Endothelial cell of umbilical vein (primary cell): Measurements from ENCODE around the gene SLC35F2. TPM values are rescaled to one million over a fixed set of nuclear protein-coding genes. Genes with fewer than 3 reads are reported as not detected.

Source experiments
- BruUV-seq: library from RNA; stranded (reverse); fragments of 400-500 nt; replicated peaks from 2 replicates; lab custom pipeline; 2021; lab: Mats Ljungman, UMichigan
- CTCF ChIA-PET: fragments of 300-600, 350-600 bp; sonication (Branson Sonifier 250); formaldehyde crosslinking; loops from one replicate; lab custom pipeline; 2021; ENCODE audit warnings: antibody characterized with exemption, inconsistent platforms; lab: Charles Lee
- POLR2A ChIA-PET: fragments of 300-600, 350-600 bp; sonication (Branson Sonifier 250); formaldehyde crosslinking; loops from one replicate; lab custom pipeline; 2021; ENCODE audit warnings: antibody characterized with exemption, inconsistent platforms; lab: Charles Lee
- DNase-seq: peaks from one replicate; pipeline ENCODE4 v3.0.0-alpha.2; 2011; ENCODE audit warnings: low read depth, low spot score
- FAIRE-seq: peaks from 2 replicates; lab custom pipeline; 2011; peaks lifted over from hg19 to GRCh38; lab: Jason Lieb, UNC
- H2AFZ ChIP-seq: 2 replicates; pipeline ENCODE4 v1.6.0; 2012; ENCODE audit warnings: low read depth, low read length, control low read depth, inconsistent platforms
- H3K27ac ChIP-seq: 2 replicates; pipeline ENCODE4 v1.5.1; 2011; ENCODE audit warnings: low read depth, mild to moderate bottlenecking, control low read depth, low read length, moderate library complexity; ENCODE audit not compliant: insufficient read depth
- H3K27me3 ChIP-seq, 2 experiments: 2 replicates each; pipeline versions ENCODE4 v1.6.0 to v1.6.1; 2011; ENCODE audit warnings: low read length in 2 of 2, mixed read lengths in 1 of 2; ENCODE audit not compliant: control insufficient read depth in 2 of 2, insufficient read depth in 2 of 2
- H3K36me3 ChIP-seq, 2 experiments: 2 replicates in 1 of 2; 3 replicates in 1 of 2; pipeline ENCODE4 v1.5.1; 2011; ENCODE audit warnings: low read length in 2 of 2, mild to moderate bottlenecking in 1 of 2, moderate library complexity in 1 of 2; ENCODE audit not compliant: control insufficient read depth in 2 of 2, insufficient read depth in 2 of 2; ENCODE audit errors: extremely low read depth in 1 of 2
- H3K4me1 ChIP-seq: 3 replicates; pipeline ENCODE4 v1.5.1; 2011; ENCODE audit warnings: mild to moderate bottlenecking, low read length; ENCODE audit not compliant: control insufficient read depth, insufficient read depth; ENCODE audit errors: extremely low read depth
- H3K4me2 ChIP-seq: 2 replicates; pipeline ENCODE4 v1.6.1; 2011; ENCODE audit warnings: low read length, control low read depth, mixed read lengths; ENCODE audit not compliant: insufficient read depth
- H3K4me3 ChIP-seq, 3 experiments: fragments of 200-600 bp in 1 of 3; sonication (generic), shearing (Covaris generic) in 1 of 3; replicated peaks in 1 of 3; 2 replicates each; pipeline ENCODE4 v1.5.1; 2011 to 2016; ENCODE audit warnings: control low read depth in 3 of 3, low read length in 3 of 3, mild to moderate bottlenecking in 2 of 3, inconsistent platforms in 1 of 3, low read depth in 1 of 3, moderate library complexity in 1 of 3; ENCODE audit not compliant: insufficient read depth in 1 of 3
- H3K79me2 ChIP-seq: 2 replicates; pipeline ENCODE4 v1.6.0; 2012; ENCODE audit warnings: low read length, inconsistent platforms; ENCODE audit not compliant: control insufficient read depth, insufficient read depth
- H3K9ac ChIP-seq: replicated peaks from 2 replicates; pipeline ENCODE3; 2011; ENCODE audit warnings: low read length, control low read depth; ENCODE audit not compliant: insufficient read depth; ENCODE audit errors: extremely low read depth
- H3K9me1 ChIP-seq: replicated peaks from 3 replicates; pipeline ENCODE4 v1.6.0; 2011; ENCODE audit warnings: mild to moderate bottlenecking, low read length; ENCODE audit not compliant: control insufficient read depth, insufficient read depth; ENCODE audit errors: extremely low read depth
- H3K9me3 ChIP-seq: replicated peaks from 2 replicates; pipeline ENCODE4 v1.5.1; 2012; ENCODE audit warnings: low read length, inconsistent platforms; ENCODE audit not compliant: control insufficient read depth, insufficient read depth
- H4K20me1 ChIP-seq: replicated peaks from 2 replicates; pipeline ENCODE3; 2011; ENCODE audit warnings: mild to moderate bottlenecking, low read length; ENCODE audit not compliant: control insufficient read depth, insufficient read depth; ENCODE audit errors: extremely low read depth
- CTCF ChIP-seq, 2 donors: IDR thresholded peaks; 1 replicate in 1 of 2; 2 replicates in 1 of 2; pipeline ENCODE4 v1.5.1; 2011; ENCODE audit warnings: low read length in 2 of 2, mild to moderate bottlenecking in 2 of 2, moderate library complexity in 2 of 2, control low read depth in 1 of 2, inconsistent platforms in 1 of 2, low read depth in 1 of 2; ENCODE audit not compliant: insufficient read depth in 1 of 2; ENCODE audit errors: extremely low read depth in 1 of 2
- EZH2 ChIP-seq: IDR thresholded peaks from 2 replicates; pipeline ENCODE4 v1.6.1; 2012; ENCODE audit warnings: borderline replicate concordance, low read depth, mild to moderate bottlenecking, moderate library complexity, low read length, inconsistent platforms; ENCODE audit not compliant: severe bottlenecking
- FOS ChIP-seq: IDR thresholded peaks from 2 replicates; pipeline ENCODE4 v1.6.1; 2011; ENCODE audit warnings: mild to moderate bottlenecking, low read length, moderate library complexity, borderline replicate concordance; ENCODE audit not compliant: insufficient read depth
- GATA2 ChIP-seq: IDR thresholded peaks from 2 replicates; pipeline ENCODE4 v1.7.0; 2011; ENCODE audit warnings: low read depth, mild to moderate bottlenecking, moderate library complexity, mixed read lengths, low read length; ENCODE audit not compliant: insufficient read length, insufficient read depth
- JUN ChIP-seq: IDR thresholded peaks from 2 replicates; pipeline ENCODE4 v1.6.1; 2011; ENCODE audit warnings: borderline replicate concordance, low read depth; ENCODE audit not compliant: insufficient read length, insufficient read depth
- MAX ChIP-seq: IDR thresholded peaks from 2 replicates; pipeline ENCODE4 v1.6.1; 2011; ENCODE audit not compliant: insufficient read depth, insufficient read length
- MYC ChIP-seq: IDR thresholded peaks from one replicate; pipeline ENCODE4 v1.6.1; 2011; ENCODE audit warnings: mild to moderate bottlenecking, low read depth, low read length
- POLR2A ChIP-seq: IDR thresholded peaks from 2 replicates; pipeline ENCODE4 v1.6.1; 2012; ENCODE audit warnings: low read depth, mild to moderate bottlenecking, control low read depth, low read length
- POLR2AphosphoS5 ChIP-seq: IDR thresholded peaks from 2 replicates; pipeline ENCODE4 v1.6.1; 2012; ENCODE audit warnings: low read depth, mild to moderate bottlenecking, control low read depth, low read length, moderate library complexity; ENCODE audit not compliant: insufficient read depth
- dilution Hi-C: fragments of 300-500 bp; cut with MboI; formaldehyde crosslinking; loops from one replicate; pipeline ENCODE4 v1.15.0; 2019; ENCODE audit warnings: low sequenced_read_pairs; ENCODE audit not compliant: extremely low pct_ligation_motif_present
- intact Hi-C: fragments of 100-400 bp; cut with micrococcal nuclease; formaldehyde crosslinking; loops from one replicate; pipeline ENCODE4 v1.10.0; 2022
- polyA plus RNA-seq, 4 experiments: library from polyadenylated mRNA; depleted of rRNA in 3 of 4; stranded (reverse) in 3 of 4; unstranded in 1 of 4; fragments of >200 nt; gene quantifications; 2 replicates each; pipeline versions ENCODE4 v1.2.1 to v1.2.3, GENCODE V29; 2011 to 2012; ENCODE audit warnings: missing spikeins in 1 of 4
- total RNA-seq: library from RNA; stranded (reverse); gene quantifications from 2 replicates; pipeline ENCODE4 v1.2.3, GENCODE V29; 2021

Gene SLC35F2
- total and polyA plus RNA-seq, 2 donors (not counting 3 experiments of a cell fraction or from before 2014, with no cell fraction given) = 41.0 to 59.7 TPM

- no peaks in the 10 kb centered on the region for H4K20me1 ChIP-seq
- H3K27me3 ChIP-seq = no peaks in the 10 kb centered on the region
- no peak overlapping the region for H3K4me2 ChIP-seq
- DNase-seq (no peak), FAIRE-seq (no peak)
- no peak overlapping the region for H3K4me3 ChIP-seq
- H3K27ac ChIP-seq = no peak overlapping the region
- dilution Hi-C loops = no loop called here
- no peaks in the 10 kb centered on the region for H3K9me3 ChIP-seq
- peaks cover 0 to 4% of the 10 kb centered on the region in 2 experiments for H3K36me3 ChIP-seq
- intact Hi-C loops = no loop called here
- ChIA-PET POLR2A (no interaction called here), CTCF (interaction anchor here (0.8 kb wide), 1 partner anchor 14 kb away, joined by 4 read pairs; no protein-coding TSS in a partner anchor)
- BruUV-seq = no TSS peak
- no peaks in the 10 kb centered on the region for H3K9me1 ChIP-seq
- no peak overlapping the region for H3K9ac ChIP-seq
- no peaks in the 10 kb centered on the region for H3K4me1 ChIP-seq
- H3K79me2 ChIP-seq = no peaks in the 10 kb centered on the region
- H2AFZ ChIP-seq = no peak overlapping the region
- TF ChIP-seq POLR2AphosphoS5 = no peak
- no peak for TF ChIP-seq FOS
- no peak for TF ChIP-seq MYC
- TF ChIP-seq MAX = no peak
- no peak for TF ChIP-seq POLR2A
- no peak for TF ChIP-seq EZH2
- no peak for TF ChIP-seq JUN
- TF ChIP-seq GATA2 = no peak
- no peak for TF ChIP-seq CTCF (IDR thresholded peaks at IDR 0.05; ENCODE audit: extremely low read depth in 1 of 2, insufficient read depth in 1 of 2, low read depth in 1 of 2, low read length in 2 of 2)
These were observed 73.2 kb downstream of the SLC35F2 start for GRCh38 chr11:107785401-107785800.
